AG09309 (cell line): ENCODE measurements around the gene NT5DC2.
A peak's percentile ranks its signal among the peaks of the same experiment; 100 is the strongest.

Experiments
- DNase-seq: peaks from one replicate; pipeline ENCODE4 v3.0.0-alpha.2; 2010; ENCODE audit warnings: low read depth
- H3K4me3 ChIP-seq: 2 replicates; pipeline ENCODE4 v1.5.1; 2011; ENCODE audit warnings: mild to moderate bottlenecking, low read depth, low read length, moderate library complexity; ENCODE audit not compliant: control insufficient read depth
- CTCF ChIP-seq: IDR thresholded peaks from 2 replicates; pipeline ENCODE4 v1.5.1; 2011; ENCODE audit warnings: mild to moderate bottlenecking, low read depth, low read length, inconsistent platforms; ENCODE audit not compliant: insufficient read depth, control insufficient read depth; ENCODE audit errors: missing control alignments

The NT5DC2 gene

GRCh38 chr3:52490939-52491526 is 42.6 kb downstream of the NT5DC2 start:
- no peak for TF ChIP-seq CTCF
- peak; percentile 20 for DNase-seq
- no peak overlapping the region for H3K4me3 ChIP-seq

GRCh38 chr3:52490035-52490938 is 43.4 kb downstream of the NT5DC2 start:
- TF ChIP-seq CTCF: no peak
- no peak overlapping the region for H3K4me3 ChIP-seq
- no peak for DNase-seq

DNA sequence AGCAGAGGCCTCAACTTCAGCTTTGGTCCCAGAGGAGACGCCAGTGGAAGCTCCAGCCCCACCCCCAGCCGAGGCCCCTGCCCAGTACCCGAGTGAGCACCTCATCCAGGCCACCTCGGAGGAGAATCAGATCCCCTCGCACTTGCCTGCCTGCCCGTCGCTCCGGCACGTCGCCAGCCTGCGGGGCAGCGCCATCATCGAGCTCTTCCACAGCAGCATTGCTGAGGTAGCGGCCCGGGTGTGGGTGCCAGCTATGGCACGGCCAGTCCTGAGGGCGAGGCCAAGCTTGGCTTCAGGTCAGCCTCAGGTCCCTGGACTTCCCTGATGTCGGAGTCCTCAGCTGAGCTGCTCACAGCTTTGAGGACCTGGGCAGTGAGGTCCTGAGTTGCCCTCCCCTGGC is 44.2 kb downstream of the NT5DC2 start:
- no peak overlapping the region for H3K4me3 ChIP-seq
- TF ChIP-seq CTCF: no peak
- no peak for DNase-seq

DNA sequence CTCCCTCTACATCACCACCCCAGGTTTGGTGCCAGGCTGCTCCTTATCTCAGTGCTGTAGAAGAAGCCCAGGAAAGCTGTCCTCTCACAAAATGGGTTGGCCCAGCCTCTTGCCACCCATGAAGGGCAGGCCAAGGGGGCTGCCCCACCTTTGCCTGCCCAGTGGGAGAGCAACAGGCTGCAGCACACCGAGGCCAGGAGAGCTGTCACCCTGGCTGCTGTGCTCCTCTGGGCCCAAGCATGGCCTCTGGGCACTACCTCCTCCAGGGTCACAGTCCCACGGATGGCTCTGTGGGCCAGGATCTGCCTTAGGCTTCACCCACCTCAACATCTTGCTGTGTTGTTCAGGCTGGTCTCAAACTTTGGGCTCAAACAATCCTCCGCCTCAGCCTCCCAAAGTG is 44.9 kb downstream of the NT5DC2 start:
- no peak for TF ChIP-seq CTCF
- H3K4me3 ChIP-seq: no peak overlapping the region
- no peak for DNase-seq

DNA sequence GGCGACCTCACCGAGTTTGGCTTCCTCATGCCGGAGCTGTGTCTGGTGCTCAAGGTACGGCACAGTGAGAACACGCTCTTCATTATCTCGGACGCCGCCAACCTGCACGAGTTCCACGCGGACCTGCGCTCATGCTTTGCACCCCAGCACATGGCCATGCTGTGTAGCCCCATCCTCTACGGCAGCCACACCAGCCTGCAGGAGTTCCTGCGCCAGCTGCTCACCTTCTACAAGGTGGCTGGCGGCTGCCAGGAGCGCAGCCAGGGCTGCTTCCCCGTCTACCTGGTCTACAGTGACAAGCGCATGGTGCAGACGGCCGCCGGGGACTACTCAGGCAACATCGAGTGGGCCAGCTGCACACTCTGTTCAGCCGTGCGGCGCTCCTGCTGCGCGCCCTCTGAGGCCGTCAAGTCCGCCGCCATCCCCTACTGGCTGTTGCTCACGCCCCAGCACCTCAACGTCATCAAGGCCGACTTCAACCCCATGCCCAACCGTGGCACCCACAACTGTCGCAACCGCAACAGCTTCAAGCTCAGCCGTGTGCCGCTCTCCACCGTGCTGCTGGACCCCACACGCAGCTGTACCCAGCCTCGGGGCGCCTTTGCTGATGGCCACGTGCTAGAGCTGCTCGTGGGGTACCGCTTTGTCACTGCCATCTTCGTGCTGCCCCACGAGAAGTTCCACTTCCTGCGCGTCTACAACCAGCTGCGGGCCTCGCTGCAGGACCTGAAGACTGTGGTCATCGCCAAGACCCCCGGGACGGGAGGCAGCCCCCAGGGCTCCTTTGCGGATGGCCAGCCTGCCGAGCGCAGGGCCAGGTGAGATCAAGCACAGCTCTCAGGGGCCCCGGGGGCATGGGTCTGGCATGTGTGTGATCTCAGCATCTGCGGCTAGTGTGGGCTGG is 45.6 kb downstream of the NT5DC2 start:
- no peak for DNase-seq
- no peak overlapping the region for H3K4me3 ChIP-seq
- TF ChIP-seq CTCF: no peak

- DNase-seq: no peak
- TF ChIP-seq CTCF: no peak
- no peak overlapping the region for H3K4me3 ChIP-seq
Measured at GRCh38 chr3:52487050-52487787, 46.4 kb downstream of the NT5DC2 start.
